Keratinocyte (primary cell): Measurements from ENCODE around the gene GLRX3. TPM values are rescaled to one million over a fixed set of nuclear protein-coding genes. Genes with fewer than 3 reads are reported as not detected.

Source experiments
- DNase-seq: peaks from one replicate; pipeline ENCODE4 v3.0.0-alpha.2; 2011; ENCODE audit warnings: low read depth, missing footprints, low spot score
- FAIRE-seq: peaks from 2 replicates; lab custom pipeline; 2011; peaks lifted over from hg19 to GRCh38; lab: Jason Lieb, UNC
- H2AFZ ChIP-seq: 2 replicates; pipeline ENCODE4 v1.6.0; 2012; ENCODE audit warnings: low read length, control low read depth, inconsistent platforms; ENCODE audit not compliant: control insufficient read depth
- H3K27ac ChIP-seq: 2 replicates; pipeline ENCODE4 v1.5.1; 2011; ENCODE audit warnings: low read length; ENCODE audit not compliant: control insufficient read depth, insufficient read depth
- H3K27me3 ChIP-seq: 3 replicates; pipeline ENCODE4 v1.6.0; 2011; ENCODE audit warnings: low read length; ENCODE audit not compliant: control insufficient read depth, insufficient read depth; ENCODE audit errors: extremely low read depth
- H3K36me3 ChIP-seq, 2 experiments: 2 replicates in 1 of 2; 3 replicates in 1 of 2; pipeline ENCODE4 v1.5.1; 2011; ENCODE audit warnings: low read length in 2 of 2, mild to moderate bottlenecking in 1 of 2; ENCODE audit not compliant: control insufficient read depth in 2 of 2, insufficient read depth in 2 of 2; ENCODE audit errors: extremely low read depth in 1 of 2
- H3K4me1 ChIP-seq: 3 replicates; pipeline ENCODE4 v1.5.1; 2011; ENCODE audit warnings: low read length; ENCODE audit not compliant: control insufficient read depth, insufficient read depth; ENCODE audit errors: extremely low read depth
- H3K4me2 ChIP-seq: 3 replicates; pipeline ENCODE4 v1.6.0; 2011; ENCODE audit warnings: low read depth, low read length; ENCODE audit not compliant: control insufficient read depth, insufficient read depth; ENCODE audit errors: extremely low read depth
- H3K4me3 ChIP-seq, 3 experiments: fragments of 200-600 bp in 1 of 3; sonication (generic) in 1 of 3; 2 replicates in 2 of 3; 3 replicates in 1 of 3; pipeline ENCODE4 v1.5.1; 2011 to 2016; ENCODE audit warnings: low read length in 3 of 3, mild to moderate bottlenecking in 3 of 3, control low read depth in 2 of 3, inconsistent platforms in 1 of 3, low read depth in 1 of 3, mixed read lengths in 1 of 3, mixed run types in 1 of 3, moderate library complexity in 1 of 3; ENCODE audit not compliant: control insufficient read depth in 2 of 3, insufficient read depth in 2 of 3; ENCODE audit errors: extremely low read depth in 1 of 3
- H3K79me2 ChIP-seq: 2 replicates; pipeline ENCODE4 v1.6.0; 2012; ENCODE audit warnings: low read length; ENCODE audit not compliant: control insufficient read depth, insufficient read depth
- H3K9ac ChIP-seq: 3 replicates; pipeline ENCODE4 v1.6.0; 2011; ENCODE audit warnings: low read length; ENCODE audit not compliant: control insufficient read depth, insufficient read depth; ENCODE audit errors: extremely low read depth
- H3K9me1 ChIP-seq: 3 replicates; pipeline ENCODE4 v1.6.0; 2011; ENCODE audit warnings: low read length; ENCODE audit not compliant: control insufficient read depth, insufficient read depth; ENCODE audit errors: extremely low read depth
- H3K9me3 ChIP-seq: 2 replicates; pipeline ENCODE4 v1.5.1; 2012; ENCODE audit warnings: low read depth, low read length; ENCODE audit not compliant: control insufficient read depth
- H4K20me1 ChIP-seq: 3 replicates; pipeline ENCODE4 v1.6.0; 2011; ENCODE audit warnings: low read length; ENCODE audit not compliant: control insufficient read depth, insufficient read depth; ENCODE audit errors: extremely low read depth
- EZH2 ChIP-seq: IDR thresholded peaks from one replicate; pipeline ENCODE4 v1.6.1; 2012; ENCODE audit warnings: inconsistent platforms, mild to moderate bottlenecking, low read length, moderate library complexity
- dilution Hi-C: fragments of 300-500 bp; cut with MboI; formaldehyde crosslinking; loops from one replicate; pipeline ENCODE4 v1.7.0; 2020; ENCODE audit warnings: low sequenced_read_pairs; ENCODE audit not compliant: extremely low pct_ligation_motif_present
- polyA plus RNA-seq, 5 experiments: library from polyadenylated mRNA; depleted of rRNA in 3 of 5; stranded (reverse) in 3 of 5; stranded (forward) in 1 of 5; unstranded in 1 of 5; fragments of >200 nt; gene quantifications; 1 replicate in 1 of 5; 2 replicates in 3 of 5; 3 replicates in 1 of 5; pipeline versions ENCODE4 v1.2.1 to v1.2.3, GENCODE V29; 2011 to 2012; ENCODE audit warnings: missing spikeins in 2 of 5, low read depth in 1 of 5, low replicate concordance in 1 of 5
- TF ChIP-seq, protein P1 (sequence below), 3 experiments: IDR thresholded peaks in 1 of 3; conservative IDR thresholded peaks in 1 of 3; optimal IDR thresholded peaks in 1 of 3; 2 replicates in 2 of 3; 3 replicates in 1 of 3; pipeline versions ENCODE3 to v1.5.1; 2011; ENCODE audit warnings: low read length in 3 of 3, mild to moderate bottlenecking in 3 of 3, moderate library complexity in 2 of 3, control low read depth in 1 of 3, inconsistent platforms in 1 of 3; ENCODE audit not compliant: insufficient read depth in 2 of 3; ENCODE audit errors: extremely low read depth in 1 of 3

Gene GLRX3
- polyA plus RNA-seq, 1 donor (not counting 4 experiments of a cell fraction or from before 2014, with no cell fraction given): 215 TPM

DNA sequence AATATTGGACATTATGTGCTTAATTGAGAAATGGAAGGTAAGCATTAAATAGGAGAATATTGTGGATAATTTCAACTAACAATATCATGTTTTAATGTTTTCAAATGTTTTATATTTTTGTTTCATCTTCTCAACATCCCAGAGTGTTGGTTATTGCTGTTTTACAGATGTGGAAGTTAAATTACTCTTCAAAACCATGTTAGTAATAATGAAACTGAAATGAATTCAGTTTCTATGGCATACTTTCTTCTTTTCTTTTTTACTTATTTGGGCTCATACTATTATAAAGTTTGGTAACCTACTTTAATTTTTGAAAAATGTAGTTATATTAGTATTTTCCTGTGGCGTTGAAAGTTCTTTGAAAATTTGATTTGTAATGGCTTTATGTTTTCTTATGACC lies 4.2 kb downstream of the GLRX3 start:
- Histone ChIP-seq H3K9ac (no peak overlapping the region), H3K4me3 (no peak overlapping the region), H3K36me3 (peaks cover 5 to 17% of the 10 kb centered on the region in 2 experiments), H3K79me2 (peaks cover 90% of the 10 kb centered on the region), H3K9me1 (peaks cover 8% of the 10 kb centered on the region), H3K4me2 (no peak overlapping the region), H2AFZ (no peak overlapping the region), H3K27ac (no peak overlapping the region), H3K9me3 (no peaks in the 10 kb centered on the region), H4K20me1 (peaks cover 33% of the 10 kb centered on the region), H3K4me1 (peaks cover 38% of the 10 kb centered on the region), H3K27me3 (no peaks in the 10 kb centered on the region)
- TF ChIP-seq, protein P1, sequence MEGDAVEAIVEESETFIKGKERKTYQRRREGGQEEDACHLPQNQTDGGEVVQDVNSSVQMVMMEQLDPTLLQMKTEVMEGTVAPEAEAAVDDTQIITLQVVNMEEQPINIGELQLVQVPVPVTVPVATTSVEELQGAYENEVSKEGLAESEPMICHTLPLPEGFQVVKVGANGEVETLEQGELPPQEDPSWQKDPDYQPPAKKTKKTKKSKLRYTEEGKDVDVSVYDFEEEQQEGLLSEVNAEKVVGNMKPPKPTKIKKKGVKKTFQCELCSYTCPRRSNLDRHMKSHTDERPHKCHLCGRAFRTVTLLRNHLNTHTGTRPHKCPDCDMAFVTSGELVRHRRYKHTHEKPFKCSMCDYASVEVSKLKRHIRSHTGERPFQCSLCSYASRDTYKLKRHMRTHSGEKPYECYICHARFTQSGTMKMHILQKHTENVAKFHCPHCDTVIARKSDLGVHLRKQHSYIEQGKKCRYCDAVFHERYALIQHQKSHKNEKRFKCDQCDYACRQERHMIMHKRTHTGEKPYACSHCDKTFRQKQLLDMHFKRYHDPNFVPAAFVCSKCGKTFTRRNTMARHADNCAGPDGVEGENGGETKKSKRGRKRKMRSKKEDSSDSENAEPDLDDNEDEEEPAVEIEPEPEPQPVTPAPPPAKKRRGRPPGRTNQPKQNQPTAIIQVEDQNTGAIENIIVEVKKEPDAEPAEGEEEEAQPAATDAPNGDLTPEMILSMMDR (optimal IDR thresholded peaks at IDR 0.05 in 1 of 3, IDR thresholded peaks at IDR 0.05 in 1 of 3, conservative IDR thresholded peaks at IDR 0.05 in 1 of 3; ENCODE audit: extremely low read depth in 1 of 3, insufficient read depth in 2 of 3, low read length in 3 of 3): no peak
- TF ChIP-seq EZH2: no peak
- dilution Hi-C loops: no loop called here
- no peak for FAIRE-seq
- DNase-seq: no peak

DNA sequence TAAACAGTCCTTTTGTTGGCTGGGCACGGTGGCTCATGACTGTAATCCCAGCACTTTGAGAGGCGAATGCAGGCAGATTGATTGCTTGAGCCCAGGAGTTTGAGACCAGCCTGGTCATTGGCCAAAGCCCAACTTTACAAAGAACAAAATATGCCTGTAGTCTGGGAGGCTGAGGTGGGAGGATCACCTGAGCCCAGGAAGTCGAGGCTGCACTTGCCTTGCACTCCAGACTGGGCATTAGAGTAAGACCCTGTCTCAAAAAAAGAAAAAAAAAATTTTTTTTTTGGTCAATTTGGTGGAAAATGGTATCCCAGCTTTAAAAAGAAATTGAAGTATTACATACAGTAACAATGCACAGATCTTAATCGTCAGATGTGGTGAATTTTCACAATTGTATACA lies 4.8 kb downstream of the GLRX3 start:
- Histone ChIP-seq H3K36me3 (peaks cover 5 to 17% of the 10 kb centered on the region in 2 experiments), H2AFZ (no peak overlapping the region), H3K9me1 (peaks cover 8% of the 10 kb centered on the region), H3K27ac (no peak overlapping the region), H3K79me2 (peaks cover 94% of the 10 kb centered on the region), H3K9ac (no peak overlapping the region), H4K20me1 (peaks cover 33% of the 10 kb centered on the region), H3K27me3 (no peaks in the 10 kb centered on the region), H3K4me1 (peaks cover 33% of the 10 kb centered on the region), H3K4me3 (no peak overlapping the region), H3K4me2 (no peak overlapping the region), H3K9me3 (no peaks in the 10 kb centered on the region)
- TF ChIP-seq EZH2: no peak
- TF ChIP-seq, protein P1 (optimal IDR thresholded peaks at IDR 0.05 in 1 of 3, IDR thresholded peaks at IDR 0.05 in 1 of 3, conservative IDR thresholded peaks at IDR 0.05 in 1 of 3; ENCODE audit: extremely low read depth in 1 of 3, insufficient read depth in 2 of 3, low read length in 3 of 3): no peak
- no peak for DNase-seq
- dilution Hi-C loops: no loop called here
- FAIRE-seq: no peak
